GM12801 (cell line): ENCODE data around the gene PIWIL4.

Source experiments
- CTCF ChIP-seq: IDR thresholded peaks from one replicate; pipeline ENCODE4 v1.5.1; 2011; ENCODE audit warnings: control low read depth; ENCODE audit not compliant: insufficient read length; ENCODE audit errors: extremely low read depth

Gene PIWIL4

GRCh38 chr11:94553938-94554337, 13.2 kb upstream of the PIWIL4 start:
- no peak for TF ChIP-seq CTCF

- no peak for TF ChIP-seq CTCF
Observed at GRCh38 chr11:94557421-94557820, 9.7 kb upstream of the PIWIL4 start.

- no peak for TF ChIP-seq CTCF
Observed at GRCh38 chr11:94557992-94558391, 9.2 kb upstream of the PIWIL4 start.

- TF ChIP-seq CTCF, result no peak
Observed at GRCh38 chr11:94558468-94558867, 8.7 kb upstream of the PIWIL4 start.

- no peak for TF ChIP-seq CTCF
Observed at GRCh38 chr11:94558932-94559331, 8.2 kb upstream of the PIWIL4 start.

GRCh38 chr11:94559361-94559760, 7.8 kb upstream of the PIWIL4 start:
- no peak for TF ChIP-seq CTCF

GRCh38 chr11:94560834-94561233, 6.3 kb upstream of the PIWIL4 start:
- TF ChIP-seq CTCF, result no peak
